ENCODE data around the gene IGFBP4. TPM values are rescaled to one million over a fixed set of nuclear protein-coding genes. Genes with fewer than 3 reads are reported as not detected.

Gene IGFBP4
- total RNA-seq, 1 donor: 314 TPM

- no peak overlapping the region for H3K4me3 ChIP-seq (ENCODE audit: low read depth, low read length)
- TF ChIP-seq CTCF (IDR thresholded peaks at IDR 0.05; ENCODE audit: insufficient read depth, low read length): no peak
- DNase-seq (ENCODE audit: low read depth): no peak
Observed at GRCh38 chr17:40478486-40478885, 35.2 kb downstream of the IGFBP4 start.

- H3K4me3 ChIP-seq (ENCODE audit: low read depth, low read length): no peak overlapping the region
- TF ChIP-seq CTCF (IDR thresholded peaks at IDR 0.05; ENCODE audit: insufficient read depth, low read length): no peak
- no peak for DNase-seq (ENCODE audit: low read depth)
Observed at GRCh38 chr17:40479754-40480480, 36.7 kb downstream of the IGFBP4 start.

- DNase-seq (ENCODE audit: low read depth): peak; percentile 38
Observed at GRCh38 chr17:40480501-40481003, 37.3 kb downstream of the IGFBP4 start.

GRCh38 chr17:40481106-40481505 is 37.9 kb downstream of the IGFBP4 start:
- no peak for DNase-seq (ENCODE audit: low read depth)
- no peak overlapping the region for H3K4me3 ChIP-seq (ENCODE audit: low read depth, low read length)

More at GRCh38 chr17:40480501-40481003, 37.3 kb downstream of the IGFBP4 start:
- no peak for TF ChIP-seq CTCF (IDR thresholded peaks at IDR 0.05; ENCODE audit: insufficient read depth, low read length)
- no peak overlapping the region for H3K4me3 ChIP-seq (ENCODE audit: low read depth, low read length)

GRCh38 chr17:40482722-40483121 is 39.5 kb downstream of the IGFBP4 start:
- TF ChIP-seq CTCF (IDR thresholded peaks at IDR 0.05; ENCODE audit: insufficient read depth, low read length): no peak

More at GRCh38 chr17:40481106-40481505, 37.9 kb downstream of the IGFBP4 start:
- TF ChIP-seq CTCF (IDR thresholded peaks at IDR 0.05; ENCODE audit: insufficient read depth, low read length): no peak

GRCh38 chr17:40483679-40484078 is 40.4 kb downstream of the IGFBP4 start:
- no peak overlapping the region for H3K4me3 ChIP-seq (ENCODE audit: low read depth, low read length)
- no peak for TF ChIP-seq CTCF (IDR thresholded peaks at IDR 0.05; ENCODE audit: insufficient read depth, low read length)
- no peak for DNase-seq (ENCODE audit: low read depth)

More at GRCh38 chr17:40482722-40483121, 39.5 kb downstream of the IGFBP4 start:
- no peak overlapping the region for H3K4me3 ChIP-seq (ENCODE audit: low read depth, low read length)
- no peak for DNase-seq (ENCODE audit: low read depth)
